Transverse colon (tissue), 4 donors: ENCODE results near the gene CBLB. TPM values are rescaled to one million over a fixed set of nuclear protein-coding genes. Genes with fewer than 3 reads are reported as not detected.

Experiments used
- DNase-seq: peaks from one replicate; pipeline ENCODE4 v3.0.0-alpha.2; 2019
- H3K27ac ChIP-seq, 4 donors: fragments of 200-600 bp; sonication (generic); 2 replicates each; pipeline ENCODE4 v1.5.1; 2016 to 2018; ENCODE audit warnings: inconsistent platforms in 4 of 4
- H3K27me3 ChIP-seq: fragments of 200-600 bp; sonication (generic); 2 replicates; pipeline ENCODE4 v1.5.1; 2017; ENCODE audit warnings: inconsistent platforms
- H3K36me3 ChIP-seq, 4 donors: fragments of 200-600 bp; sonication (generic); 2 replicates each; pipeline ENCODE4 v1.5.1; 2017 to 2019; ENCODE audit warnings: inconsistent platforms in 4 of 4
- H3K4me1 ChIP-seq, 4 donors: fragments of 200-600 bp; sonication (generic); 2 replicates each; pipeline ENCODE4 v1.5.1; 2017 to 2020; ENCODE audit warnings: inconsistent platforms in 4 of 4
- H3K4me3 ChIP-seq, 4 donors: fragments of 200-600 bp; sonication (generic); 1 replicate in 1 of 4; 2 replicates in 3 of 4; pipeline versions ENCODE4 v1.5.1 to v1.6.1; 2017 to 2019; ENCODE audit warnings: inconsistent platforms in 4 of 4
- H3K9me3 ChIP-seq, 2 donors: fragments of 200-600 bp; sonication (generic); 2 replicates each; pipeline ENCODE4 v1.5.1; 2017 to 2019; ENCODE audit warnings: inconsistent platforms in 2 of 2
- CTCF ChIP-seq, 5 experiments: fragments of 200-600 bp in 3 of 5; fragments of 450-650 bp in 2 of 5; sonication (generic) in 3 of 5; IDR thresholded peaks; 1 replicate in 2 of 5; 2 replicates in 3 of 5; pipeline ENCODE4 v1.5.1; 2016 to 2017; ENCODE audit warnings: antibody characterized with exemption in 5 of 5, inconsistent platforms in 3 of 5, mild to moderate bottlenecking in 2 of 5, moderate library complexity in 1 of 5
- EP300 ChIP-seq: sonication (generic); formaldehyde crosslinking; IDR thresholded peaks from one replicate; pipeline ENCODE4 v1.6.1; 2017; ENCODE audit warnings: antibody characterized with exemption, low read depth
- POLR2A ChIP-seq: fragments of 450-650 bp; IDR thresholded peaks from one replicate; pipeline ENCODE4 v1.6.1; 2016; ENCODE audit warnings: antibody characterized with exemption, mild to moderate bottlenecking, moderate library complexity
- POLR2AphosphoS5 ChIP-seq, 3 donors: sonication (generic); formaldehyde crosslinking; IDR thresholded peaks; one replicate each; pipeline ENCODE4 v1.6.1; 2016; ENCODE audit warnings: antibody characterized with exemption in 3 of 3
- WGBS, 2 donors: methylation state at CpG; one replicate each; pipeline ENCODE4 v1.1.5; 2018; ENCODE audit warnings: low coverage in 1 of 2; 5-methylcytosine and 5-hydroxymethylcytosine counted together
- in situ Hi-C, 4 donors: fragments of 200-750 bp; cut with MboI; loops; one replicate each; pipeline versions ENCODE4 v1.15.0 to v1.15.1; 2017; ENCODE audit warnings: low sequenced_read_pairs in 3 of 4, low pct_ligation_motif_present in 1 of 4, low pct_unique_long_range_greater_than_20kb in 1 of 4
- intact Hi-C: fragments of 100-400 bp; cut with DNase I; formaldehyde crosslinking; loops from one replicate; pipeline ENCODE4 v1.15.1; 2023; ENCODE audit warnings: low total_unique reads
- total RNA-seq, 4 donors: library from RNA; depleted of rRNA; stranded (reverse); fragments of >200 nt; gene quantifications; one replicate each; pipeline ENCODE4 v1.1.0, GENCODE V29; 2016

Gene CBLB
- total RNA-seq, 4 donors from 2014 or later, result 25.1 to 76.2 (median 63.6) TPM

DNA sequence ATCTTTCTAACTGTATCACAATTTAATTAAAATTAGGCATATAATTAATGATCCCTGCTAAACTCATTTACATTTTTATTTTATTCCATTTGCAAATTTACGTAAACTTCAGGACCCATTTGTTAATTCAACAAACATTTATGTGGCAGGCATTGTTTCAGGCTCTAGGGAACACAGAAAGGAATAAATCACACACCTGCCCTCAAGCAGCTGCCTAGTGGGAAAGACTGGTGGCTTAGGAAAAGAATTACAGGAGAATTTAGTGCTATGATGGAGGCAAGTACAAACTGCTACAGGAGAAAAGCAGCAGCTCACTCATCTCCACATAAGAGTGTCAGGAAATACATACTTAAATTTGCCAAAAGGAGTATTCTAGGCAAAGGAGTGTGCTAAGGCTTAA lies 11.2 kb downstream of the CBLB start:
- peaks cover 0 to 23% (median 5%) of the 10 kb centered on the region in 4 donors for H3K4me1 ChIP-seq
- H3K36me3 ChIP-seq, result peaks cover 0 to 15% (median 1%) of the 10 kb centered on the region in 4 donors
- DNase-seq, result no peak
- in situ Hi-C loops (loop anchor here in 1 of 4 donors (25.0 kb wide), 1 partner anchor 170 kb away; no protein-coding TSS in a partner anchor), intact Hi-C loops (no loop called here)
- H3K27me3 ChIP-seq, result no peaks in the 10 kb centered on the region
- no peaks in the 10 kb centered on the region for H3K9me3 ChIP-seq
- H3K4me3 ChIP-seq, result no peak overlapping the region
- no peak overlapping the region for H3K27ac ChIP-seq
- no peak for TF ChIP-seq POLR2A
- TF ChIP-seq EP300, result no peak
- TF ChIP-seq POLR2AphosphoS5 (IDR thresholded peaks at IDR 0.05), result no peak
- no peak for TF ChIP-seq CTCF (IDR thresholded peaks at IDR 0.05)
- 80 to 93% methylated on average over 1 of the region's 1 CpG for WGBS, 2 donors

DNA sequence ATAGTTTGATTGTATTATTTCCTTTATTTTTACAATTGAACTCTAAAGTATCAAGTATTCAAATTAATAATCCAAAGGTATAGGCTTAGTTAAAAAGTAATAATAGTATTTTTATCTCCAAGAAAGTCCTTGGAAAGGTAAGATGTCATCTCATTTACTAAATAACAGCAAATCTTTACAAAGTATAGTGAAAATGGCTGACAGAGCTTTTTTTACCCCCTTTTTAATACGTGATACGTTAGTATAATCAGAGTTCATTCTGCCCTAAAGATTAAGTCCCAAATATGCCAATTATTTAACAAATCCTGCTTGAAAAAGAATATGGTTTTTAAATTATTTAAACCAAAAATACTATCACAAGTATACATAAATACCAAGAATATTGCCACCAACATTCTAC lies 12.2 kb downstream of the CBLB start:
- intact Hi-C loops, result no loop called here
- 97 to 100% methylated on average over 2 of the region's 2 CpGs for WGBS, 2 donors
- no peak for DNase-seq
- H3K27ac ChIP-seq, result no peak overlapping the region
- H3K27me3 ChIP-seq, result no peaks in the 10 kb centered on the region
- no peak for TF ChIP-seq POLR2A
- no peak for TF ChIP-seq POLR2AphosphoS5 (IDR thresholded peaks at IDR 0.05)
- TF ChIP-seq CTCF (IDR thresholded peaks at IDR 0.05), result no peak
- TF ChIP-seq EP300, result no peak
- in situ Hi-C loops, result loop anchor here in 1 of 4 donors (25.0 kb wide), 1 partner anchor 169 kb away; no protein-coding TSS in a partner anchor
- H3K9me3 ChIP-seq, result no peaks in the 10 kb centered on the region
- peaks cover 0 to 22% (median 5%) of the 10 kb centered on the region in 4 donors for H3K4me1 ChIP-seq
- no peak overlapping the region for H3K4me3 ChIP-seq
- H3K36me3 ChIP-seq, result peaks cover 0 to 21% (median 5%) of the 10 kb centered on the region in 4 donors

DNA sequence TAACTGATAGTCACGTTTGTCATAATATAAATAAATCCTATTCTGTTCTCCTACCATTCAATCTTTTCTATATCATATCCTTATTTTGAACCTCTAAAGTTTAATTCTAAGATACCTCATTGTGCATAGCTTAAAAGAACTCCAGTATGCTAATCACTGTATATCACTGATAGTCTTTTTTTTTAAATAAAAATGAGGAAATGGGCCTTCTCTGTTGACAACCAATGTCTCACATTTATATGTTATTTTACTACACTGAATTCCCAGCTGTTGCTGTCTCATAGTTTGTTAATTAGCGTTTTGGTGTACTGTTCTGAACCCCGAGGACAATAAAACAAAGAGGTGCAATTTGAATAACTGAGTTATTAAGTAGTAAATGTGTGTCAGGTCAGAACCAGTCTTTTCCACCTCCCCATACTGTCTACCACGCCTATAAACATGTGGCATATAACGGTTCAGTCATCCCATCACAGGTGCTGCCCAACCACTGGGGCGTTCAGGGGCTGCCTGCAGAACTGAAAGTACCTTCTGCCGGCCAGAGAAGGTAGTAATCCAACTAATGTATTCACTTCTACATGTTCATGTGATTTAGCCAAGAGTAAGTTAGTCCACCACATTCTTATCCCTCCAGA lies 14.9 kb downstream of the CBLB start:
- H3K4me3 ChIP-seq, result no peak overlapping the region
- no peak overlapping the region for H3K27ac ChIP-seq
- 51 to 59% methylated on average over 6 to 7 of the region's 7 CpGs for WGBS, 2 donors
- DNase-seq, result peak; percentile 41
- peaks cover 0 to 8% (median 2%) of the 10 kb centered on the region in 4 donors for H3K4me1 ChIP-seq
- no peaks in the 10 kb centered on the region for H3K27me3 ChIP-seq
- H3K9me3 ChIP-seq, result no peaks in the 10 kb centered on the region
- TF ChIP-seq POLR2AphosphoS5 (IDR thresholded peaks at IDR 0.05) (no peak), EP300 (no peak), POLR2A (no peak), CTCF (IDR thresholded peaks at IDR 0.05) (no peak)
- intact Hi-C loops, result no loop called here
- H3K36me3 ChIP-seq, result peaks cover 0 to 16% (median 5%) of the 10 kb centered on the region in 4 donors
- in situ Hi-C loops, result loop anchor here in 1 of 4 donors (25.0 kb wide), 1 partner anchor 167 kb away; no protein-coding TSS in a partner anchor

GRCh38 chr3:105851582-105851981 lies 17.2 kb downstream of the CBLB start:
- Histone ChIP-seq H3K9me3 (no peaks in the 10 kb centered on the region), H3K27ac (no peak overlapping the region), H3K4me1 (peaks cover 0 to 15% (median 6%) of the 10 kb centered on the region in 4 donors), H3K36me3 (peaks cover 0 to 14% (median 5%) of the 10 kb centered on the region in 4 donors), H3K27me3 (no peaks in the 10 kb centered on the region), H3K4me3 (no peak overlapping the region)
- intact Hi-C loops (no loop called here), in situ Hi-C loops (loop anchor here in 1 of 4 donors (25.0 kb wide), 1 partner anchor 164 kb away; no protein-coding TSS in a partner anchor)
- no peak for TF ChIP-seq POLR2AphosphoS5 (IDR thresholded peaks at IDR 0.05)
- TF ChIP-seq EP300, result no peak
- no peak for TF ChIP-seq CTCF (IDR thresholded peaks at IDR 0.05)
- no peak for TF ChIP-seq POLR2A
- no peak for DNase-seq
- WGBS, 2 donors, result 64 to 95% methylated on average over 1 of the region's 1 CpG
